Iris pigment epithelial cell (primary cell): ENCODE measurements around the gene TOMM20L.
"Not testable (repeated sequence)": the region's sequence is repeated elsewhere in the genome, so short reads cannot be mapped to it uniquely, and the experiment has no call there.

Experiments
- DNase-seq: peaks from one replicate; pipeline ENCODE4 v3.0.0-alpha.2; 2011; ENCODE audit warnings: low read depth

TOMM20L gene

DNA sequence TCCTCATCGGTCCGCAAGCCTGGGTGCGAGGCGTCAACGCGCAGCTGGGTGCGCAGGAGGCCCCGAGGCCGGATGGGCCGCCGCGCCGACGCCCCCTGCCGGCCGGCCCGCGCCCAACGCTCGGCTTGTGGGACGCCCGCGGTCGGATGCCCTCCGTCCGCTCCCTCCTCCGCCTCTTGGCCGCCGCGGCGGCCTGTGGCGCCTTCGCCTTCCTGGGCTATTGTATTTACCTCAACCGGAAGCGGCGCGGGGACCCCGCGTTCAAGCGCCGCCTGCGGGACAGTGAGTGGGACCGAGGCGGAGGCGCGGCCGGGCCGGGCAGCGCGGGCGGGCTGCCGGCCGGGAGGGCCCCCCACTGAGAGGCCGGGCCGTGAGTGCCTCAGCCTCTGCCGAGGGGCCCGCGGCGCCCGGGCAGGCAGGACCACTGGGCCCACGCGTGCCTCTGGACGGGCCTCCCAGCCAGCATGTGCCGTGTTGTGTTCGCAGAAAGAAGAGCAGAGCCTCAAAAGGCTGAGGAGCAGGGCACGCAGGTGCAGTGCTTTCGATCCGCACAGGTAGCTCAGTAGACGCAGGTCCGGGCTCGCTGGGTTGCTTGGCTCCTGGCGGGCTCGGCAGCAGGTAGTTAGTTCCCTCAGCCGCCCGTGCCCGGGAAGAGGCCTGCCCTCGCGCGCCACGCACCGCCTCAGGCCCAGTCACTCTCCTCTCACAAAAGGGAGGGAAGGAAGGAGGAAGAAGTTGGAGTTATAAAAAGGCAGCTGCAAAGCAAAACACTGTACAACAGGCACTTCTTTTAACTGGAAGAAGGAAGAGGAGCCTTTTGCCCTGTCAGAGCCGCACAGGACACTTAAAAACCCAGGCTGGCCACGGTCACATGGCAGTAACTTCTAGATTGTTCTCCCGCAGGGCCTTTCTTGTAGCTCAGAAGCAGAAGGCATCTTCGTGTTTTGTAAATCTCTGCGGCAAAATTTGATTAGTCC is at the start of gene TOMM20L:
TSS of gene TOMM20L (plus strand) at position 119 of the 977 bp plus-strand sequence. CDS start at position 147, 28 bp downstream.
- DNase-seq, result peak; percentile 41

DNA sequence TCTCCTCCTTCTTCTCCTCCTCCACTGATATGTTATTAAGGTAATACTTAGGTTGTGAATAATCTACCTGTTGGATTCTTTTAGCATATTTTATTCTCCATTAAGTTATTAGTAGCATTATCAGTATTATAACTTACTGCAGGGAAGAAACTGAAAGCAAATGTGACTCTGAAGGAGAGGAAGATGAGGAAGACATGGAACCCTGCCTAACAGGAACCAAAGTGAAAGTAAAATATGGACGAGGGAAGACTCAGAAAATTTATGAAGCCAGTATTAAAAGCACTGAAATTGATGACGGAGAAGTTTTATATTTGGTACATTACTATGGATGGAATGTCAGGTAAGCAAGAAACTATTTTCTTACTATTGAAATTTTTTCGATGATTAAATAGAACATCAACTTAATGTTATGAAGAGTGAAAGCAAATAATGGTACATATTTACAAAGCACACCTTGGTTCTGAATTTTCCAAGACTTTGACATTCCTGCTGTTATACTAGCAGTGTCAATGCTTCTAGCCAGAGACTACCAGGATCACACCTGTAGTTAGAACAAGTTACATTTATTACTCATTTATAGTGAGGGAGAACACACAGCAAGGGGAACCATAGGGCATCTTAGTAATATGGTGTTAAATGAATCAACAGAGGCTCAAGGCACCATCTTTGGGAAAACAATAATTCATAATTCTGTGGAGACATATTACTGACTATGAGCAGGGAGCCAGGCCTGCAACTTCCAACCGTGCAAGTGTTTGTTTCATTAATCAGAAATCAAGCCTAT is 42.0 kb upstream of the TOMM20L start:
- DNase-seq, result peak; percentile 3

DNA sequence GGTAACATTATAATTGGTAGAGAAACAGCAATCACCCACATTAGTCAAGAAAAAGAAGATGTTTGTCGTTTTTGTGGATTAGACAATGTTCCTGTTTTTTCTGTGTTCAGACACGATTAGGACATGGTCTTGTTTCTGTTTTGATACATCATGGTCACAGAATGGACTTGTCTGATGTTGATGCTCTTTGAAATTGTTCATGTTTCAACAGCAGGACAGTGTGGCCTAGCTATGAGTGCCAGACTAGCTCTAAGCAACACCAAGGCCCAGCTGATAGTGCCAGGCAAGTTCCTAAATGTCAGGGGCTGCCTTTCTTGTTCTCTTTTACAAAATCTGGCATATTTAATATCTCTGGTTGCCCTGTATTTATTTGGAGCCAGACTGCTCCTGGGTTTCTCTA is 40.9 kb upstream of the TOMM20L start:
- DNase-seq, result no peak

GRCh38 chr14:58356268-58356667 is 39.5 kb upstream of the TOMM20L start:
- DNase-seq, result no peak

DNA sequence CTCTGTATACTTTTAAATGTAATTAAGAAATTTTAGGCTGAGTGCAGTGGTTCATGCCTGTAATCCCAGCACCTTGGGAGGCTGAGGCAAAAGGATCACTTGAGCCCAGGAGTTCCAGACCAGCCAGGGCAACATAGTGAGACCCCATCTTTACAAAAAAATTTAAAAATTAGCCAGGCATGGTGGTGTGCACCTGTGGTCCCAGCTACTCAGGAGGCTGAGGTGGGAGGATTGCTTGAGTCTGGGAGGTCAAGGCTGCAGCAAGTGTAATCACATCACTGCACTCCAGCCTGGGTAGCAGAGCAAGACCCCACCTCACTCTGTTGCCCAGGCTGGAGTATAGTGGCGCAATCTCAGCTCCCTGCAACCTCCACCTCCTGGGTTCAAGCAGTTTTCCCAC is 33.5 kb upstream of the TOMM20L start:
- DNase-seq, result not testable (repeated sequence)

DNA sequence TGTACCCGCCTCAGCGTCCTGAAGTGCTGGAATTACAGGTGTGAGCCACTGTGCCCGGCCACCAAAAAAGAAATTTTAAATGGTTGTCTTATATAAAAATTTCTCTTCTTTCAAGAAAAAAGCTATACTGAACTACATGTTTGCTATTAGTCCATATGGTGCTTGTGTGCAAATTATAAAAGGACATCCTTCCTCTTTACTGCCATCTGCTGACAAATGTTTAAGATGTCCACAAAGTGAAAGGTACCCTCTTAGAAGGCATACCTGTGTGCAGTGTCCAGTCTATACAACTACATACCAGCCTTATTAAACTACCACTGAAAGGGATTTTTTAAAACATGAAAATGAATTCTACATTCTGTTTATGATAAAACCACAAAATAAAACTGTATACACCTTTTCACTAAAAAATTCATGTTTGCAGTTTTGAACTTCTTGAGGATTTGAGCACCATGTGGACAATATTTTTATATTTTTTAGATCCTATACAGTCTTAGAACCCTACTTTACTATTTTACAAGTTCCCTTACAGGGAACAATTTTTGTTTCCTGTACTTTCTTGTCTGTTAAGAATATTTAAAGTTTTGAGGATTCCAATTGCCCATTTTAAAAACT is 32.8 kb upstream of the TOMM20L start:
- DNase-seq, result peak; percentile 32

GRCh38 chr14:58364316-58364715 is 31.4 kb upstream of the TOMM20L start:
- DNase-seq, result no peak

GRCh38 chr14:58367296-58367695 is 28.4 kb upstream of the TOMM20L start:
- peak; percentile 6 for DNase-seq

GRCh38 chr14:58368956-58369355 is 26.8 kb upstream of the TOMM20L start:
- DNase-seq, result peak; percentile 38

DNA sequence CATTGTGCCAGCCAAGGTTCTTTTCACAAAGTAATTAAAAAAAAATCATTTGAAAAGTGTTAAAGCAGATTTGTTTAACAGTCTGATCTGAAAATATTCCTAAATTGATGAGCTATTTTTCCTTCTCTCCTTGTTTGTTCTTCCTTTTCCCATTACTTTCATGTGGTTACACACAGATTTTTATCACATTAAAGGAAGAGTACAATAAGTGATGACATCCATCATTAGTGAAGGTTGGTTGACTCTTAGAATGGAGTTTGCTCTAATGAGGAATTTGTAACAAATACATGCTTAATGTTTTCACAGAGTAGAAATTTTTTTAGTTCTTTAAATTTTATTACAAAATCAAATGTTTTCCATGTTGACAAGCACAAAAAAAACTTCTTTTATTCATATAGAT is 18.9 kb upstream of the TOMM20L start:
- no peak for DNase-seq

DNA sequence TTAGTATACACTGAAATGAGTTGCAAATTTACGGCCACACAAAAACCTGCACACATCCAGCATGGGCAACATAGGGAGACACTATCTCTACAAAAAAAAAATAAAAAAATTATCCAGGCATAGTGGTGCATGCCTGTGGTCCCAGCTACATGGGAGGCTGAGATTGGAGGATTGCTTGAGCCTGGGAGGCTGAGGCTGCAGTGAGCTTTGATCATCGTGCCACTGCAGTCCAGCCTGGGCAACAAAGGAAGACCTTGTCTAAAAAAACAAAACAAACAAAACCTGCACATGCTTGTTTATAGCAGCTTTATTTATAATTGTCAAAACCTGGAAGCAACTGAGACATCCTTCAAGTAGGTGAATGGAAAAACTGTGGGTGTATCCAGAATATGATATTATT is 4.9 kb upstream of the TOMM20L start:
- no peak for DNase-seq

- no peak for DNase-seq
These were observed 243 bp upstream of the TOMM20L start for GRCh38 chr14:58395562-58395811.

DNA sequence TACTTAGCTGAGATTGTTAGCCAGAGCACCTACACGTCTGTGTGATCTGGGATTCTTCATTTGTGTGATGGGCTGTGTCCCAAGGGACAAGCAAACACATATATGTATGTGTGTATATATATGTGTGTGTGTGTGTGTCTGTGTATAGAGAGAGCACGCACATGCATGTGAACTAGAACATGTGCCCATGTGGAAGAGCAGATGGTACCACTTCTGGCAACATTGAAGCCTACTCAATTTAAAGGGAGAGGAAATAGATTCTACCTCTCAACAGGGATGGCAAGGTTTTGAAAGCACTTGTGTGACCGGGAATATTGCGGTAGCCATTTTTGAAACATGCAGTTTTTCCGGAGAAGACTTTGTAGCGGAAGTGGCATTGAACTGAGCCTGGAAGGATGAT is 1.4 kb downstream of the TOMM20L start:
- DNase-seq, result no peak

GRCh38 chr14:58398495-58398894 is 2.8 kb downstream of the TOMM20L start:
- DNase-seq, result no peak

- no peak for DNase-seq
These were observed 3.2 kb downstream of the TOMM20L start for GRCh38 chr14:58398895-58399294.

GRCh38 chr14:58401587-58401986 is 5.9 kb downstream of the TOMM20L start:
- no peak for DNase-seq

DNA sequence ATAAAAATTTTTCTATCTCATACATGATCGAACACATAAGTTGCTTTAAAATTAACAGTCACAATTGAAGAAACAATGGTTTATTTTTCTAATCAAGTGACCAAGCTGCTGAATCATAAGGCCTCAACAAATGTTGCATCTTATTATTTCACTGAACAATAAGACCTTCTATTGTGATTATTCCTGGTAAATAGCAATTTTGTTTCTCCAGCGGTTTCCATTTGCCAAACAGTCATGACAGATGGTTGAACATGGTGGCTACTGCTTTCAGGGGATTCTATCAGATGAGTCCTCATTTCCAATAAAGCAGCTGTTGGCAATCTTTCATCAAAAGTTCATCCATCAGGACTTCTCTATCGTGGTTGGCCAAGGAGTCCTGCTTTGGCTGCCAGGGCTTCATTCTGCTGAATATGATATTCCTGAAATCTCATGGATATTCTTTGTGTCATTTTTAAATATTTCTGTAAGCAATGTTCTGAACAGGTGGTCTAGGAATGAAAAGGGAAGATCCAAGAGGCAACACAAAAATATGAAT is 13.0 kb downstream of the TOMM20L start:
- DNase-seq, result no peak

GRCh38 chr14:58414845-58415244 is 19.1 kb downstream of the TOMM20L start:
- DNase-seq, result peak; percentile 9

DNA sequence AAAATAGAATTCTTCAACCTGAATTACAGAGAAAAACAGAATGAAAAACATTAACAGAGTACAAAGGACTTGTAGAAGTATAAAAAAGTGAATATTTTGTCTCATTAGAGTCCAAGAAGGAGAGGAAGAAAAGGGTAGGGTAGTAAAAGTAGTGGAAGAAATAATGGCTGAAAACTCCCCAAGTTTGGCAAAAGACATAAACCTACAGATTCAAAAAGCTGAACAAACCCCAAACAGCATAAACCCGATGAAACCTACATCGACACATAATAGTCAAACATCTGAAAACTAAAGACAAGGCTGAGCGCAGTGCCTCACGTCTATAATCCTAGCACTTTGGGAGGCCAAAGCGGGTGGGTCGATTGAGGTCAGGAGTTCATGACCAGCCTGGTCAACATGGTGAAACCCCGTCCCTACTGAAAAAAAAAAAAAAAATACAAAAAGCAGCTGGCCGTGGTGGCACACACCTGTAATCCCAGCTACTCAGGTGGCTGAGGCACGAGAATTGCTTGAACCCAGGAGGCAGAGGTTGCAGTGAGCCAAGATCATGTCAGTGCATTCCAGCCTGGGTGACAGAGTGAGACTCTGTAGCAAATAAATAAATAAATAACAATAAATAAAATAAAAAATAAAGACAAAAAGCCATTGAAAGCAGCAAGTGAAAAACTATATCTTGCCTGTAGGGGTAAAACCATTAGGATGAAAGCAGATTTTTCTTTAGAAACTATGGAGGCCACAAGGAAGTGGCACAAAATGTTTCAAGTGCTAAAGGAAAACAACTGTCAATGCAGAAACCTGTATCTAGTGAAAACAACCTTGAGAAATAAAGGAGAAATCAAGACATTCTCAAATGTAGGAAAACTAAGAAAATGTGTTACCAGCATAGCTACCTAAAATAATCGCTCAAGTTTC is 20.2 kb downstream of the TOMM20L start:
- no peak for DNase-seq

GRCh38 chr14:58416934-58417333 is 21.2 kb downstream of the TOMM20L start:
- not testable (repeated sequence) for DNase-seq

DNA sequence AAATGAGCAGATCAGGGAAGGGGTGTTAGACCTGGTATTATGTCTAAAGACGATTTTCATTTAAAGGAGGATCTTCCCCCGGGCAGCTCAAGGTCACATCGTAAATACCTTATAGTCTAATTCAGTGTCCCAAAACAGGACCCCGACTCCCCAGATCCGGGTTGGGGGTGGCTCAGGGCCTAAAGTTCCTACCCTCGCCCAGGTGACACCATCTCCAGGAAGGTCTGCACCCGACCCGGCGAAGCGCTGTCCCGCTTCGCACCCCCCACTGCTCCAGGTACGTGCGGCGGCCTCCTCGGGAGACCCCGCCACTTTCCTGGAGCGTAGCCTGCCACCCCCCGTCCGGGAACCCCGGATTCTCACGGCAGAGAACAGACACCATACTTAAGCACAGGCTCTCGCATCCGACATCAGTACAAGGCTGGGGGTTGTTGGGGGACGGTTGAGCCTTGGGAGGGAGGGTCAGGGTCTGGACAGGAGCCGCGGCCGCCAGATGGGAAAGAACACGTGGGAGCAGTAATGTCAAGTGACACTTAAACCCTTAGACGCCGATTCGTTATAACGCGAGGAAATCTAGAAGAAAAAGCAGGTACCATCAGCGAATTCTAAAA is 31.0 kb downstream of the TOMM20L start:
- DNase-seq, result peak; percentile 56
